ENCODE measurements around the gene CGB8.

DNA sequence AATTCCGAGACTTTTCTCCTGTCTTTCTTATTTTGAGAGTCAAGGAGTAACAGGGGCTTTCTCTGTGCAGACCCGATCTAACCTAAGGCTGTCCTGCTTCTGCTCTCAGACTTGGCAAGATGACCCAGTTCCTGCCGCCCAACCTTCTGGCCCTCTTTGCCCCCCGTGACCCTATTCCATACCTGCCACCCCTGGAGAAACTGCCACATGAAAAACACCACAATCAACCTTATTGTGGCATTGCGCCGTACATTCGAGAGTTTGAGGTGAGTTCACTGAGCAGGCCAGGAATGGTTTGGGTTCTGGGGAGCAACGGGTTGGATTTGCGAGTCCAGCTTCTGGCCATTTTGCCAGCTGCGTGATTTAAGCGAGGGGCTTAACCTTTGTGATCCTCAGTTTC, 37.4 kb upstream of the CGB8 start:
- TF ChIP-seq NFRKB (IDR thresholded peaks at IDR 0.05) (no peak), FOXA1 (IDR thresholded peaks at IDR 0.05) (no peak), ELF4 (IDR thresholded peaks at IDR 0.05) (no peak), TARDBP (IDR thresholded peaks at IDR 0.05) (no peak), HDGF (IDR thresholded peaks at IDR 0.05; ENCODE audit: borderline replicate concordance) (no peak), CTBP1 (IDR thresholded peaks at IDR 0.05; ENCODE audit: borderline replicate concordance) (no peak), FOXK2 (IDR thresholded peaks at IDR 0.05) (no peak), LEF1 (IDR thresholded peaks at IDR 0.05; ENCODE audit: borderline replicate concordance) (no peak), SP1 (IDR thresholded peaks at IDR 0.05) (no peak), FOXM1 (IDR thresholded peaks at IDR 0.05; ENCODE audit: borderline replicate concordance) (no peak), ARNT (IDR thresholded peaks at IDR 0.05) (no peak), L3MBTL2 (conservative IDR thresholded peaks at IDR 0.05) (no peak)
- TF ChIP-seq, protein P1, sequence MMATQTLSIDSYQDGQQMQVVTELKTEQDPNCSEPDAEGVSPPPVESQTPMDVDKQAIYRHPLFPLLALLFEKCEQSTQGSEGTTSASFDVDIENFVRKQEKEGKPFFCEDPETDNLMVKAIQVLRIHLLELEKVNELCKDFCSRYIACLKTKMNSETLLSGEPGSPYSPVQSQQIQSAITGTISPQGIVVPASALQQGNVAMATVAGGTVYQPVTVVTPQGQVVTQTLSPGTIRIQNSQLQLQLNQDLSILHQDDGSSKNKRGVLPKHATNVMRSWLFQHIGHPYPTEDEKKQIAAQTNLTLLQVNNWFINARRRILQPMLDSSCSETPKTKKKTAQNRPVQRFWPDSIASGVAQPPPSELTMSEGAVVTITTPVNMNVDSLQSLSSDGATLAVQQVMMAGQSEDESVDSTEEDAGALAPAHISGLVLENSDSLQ (IDR thresholded peaks at IDR 0.05) = no peak

Measured in HEK293T (cell line).